Measurements from ENCODE around the gene LRRFIP1.
"Not testable (repeated sequence)": the region's sequence is repeated elsewhere in the genome, so short reads cannot be mapped to it uniquely, and the experiment has no call there.

The LRRFIP1 gene

DNA sequence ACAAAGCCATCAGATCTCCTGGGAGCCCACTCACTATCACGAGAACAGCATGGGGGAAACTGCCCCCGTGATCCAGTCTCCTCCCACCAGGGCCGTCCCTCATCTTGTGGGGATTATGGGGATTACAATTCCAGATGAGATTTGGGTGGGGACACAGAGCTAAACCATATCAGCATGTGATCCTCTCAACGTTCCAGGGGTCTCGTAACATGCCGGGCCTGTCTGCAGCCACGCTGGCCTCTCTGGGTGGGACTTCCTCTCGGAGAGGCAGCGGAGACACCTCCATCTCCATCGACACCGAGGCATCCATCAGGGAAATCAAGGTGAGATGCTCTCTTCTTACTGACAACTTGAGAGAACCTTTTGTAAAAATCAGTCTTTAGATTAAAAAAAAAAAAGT lies 121.6 kb downstream of the LRRFIP1 start:
- Histone ChIP-seq H3K27me3 (ENCODE audit: insufficient read depth, poor library complexity, severe bottlenecking) (no peaks in the 10 kb centered on the region), H3K27ac (replicated peaks) (no peak overlapping the region), H3K4me3 (replicated peaks; ENCODE audit: insufficient read depth, low read length) (no peak overlapping the region)
- no peak for TF ChIP-seq SPI1 (IDR thresholded peaks at IDR 0.05; ENCODE audit: borderline replicate concordance, low read depth)
- no peak for TF ChIP-seq REST (IDR thresholded peaks at IDR 0.05; ENCODE audit: insufficient replicate concordance, low read depth)
- no peak for TF ChIP-seq CTCF (IDR thresholded peaks at IDR 0.05; ENCODE audit: insufficient read depth, low read length)
- no peak for TF ChIP-seq GABPA (IDR thresholded peaks at IDR 0.05; ENCODE audit: low read depth)
- DNase-seq (ENCODE audit: low read depth in 1 of 2, low spot score in 1 of 2): no peak

DNA sequence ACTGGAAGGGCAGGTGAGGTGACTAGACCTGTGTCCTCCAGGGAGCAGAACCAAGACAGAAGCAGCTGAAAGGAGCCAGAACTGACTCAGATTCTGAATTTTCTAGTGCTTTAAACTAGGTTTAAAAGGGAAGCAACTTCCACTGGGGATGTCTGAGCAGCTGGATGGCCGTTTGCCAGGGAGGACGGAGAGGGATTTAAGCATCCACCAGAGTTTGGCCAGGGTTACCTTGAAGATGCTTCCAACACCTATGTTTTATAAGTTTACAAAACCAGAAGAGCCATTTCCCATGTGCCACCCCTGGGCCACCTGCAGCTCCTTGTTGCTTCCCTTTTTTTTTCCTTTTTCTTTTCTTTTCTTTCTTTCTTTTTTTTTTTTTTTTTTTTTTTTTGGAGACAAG lies 122.6 kb downstream of the LRRFIP1 start:
- no peak overlapping the region for H3K4me3 ChIP-seq (replicated peaks; ENCODE audit: insufficient read depth, low read length)
- no peaks in the 10 kb centered on the region for H3K27me3 ChIP-seq (ENCODE audit: insufficient read depth, poor library complexity, severe bottlenecking)
- TF ChIP-seq SPI1 (IDR thresholded peaks at IDR 0.05; ENCODE audit: borderline replicate concordance, low read depth) (no peak), CTCF (IDR thresholded peaks at IDR 0.05; ENCODE audit: insufficient read depth, low read length) (no peak), REST (IDR thresholded peaks at IDR 0.05; ENCODE audit: insufficient replicate concordance, low read depth) (no peak), GABPA (IDR thresholded peaks at IDR 0.05; ENCODE audit: low read depth) (no peak), POLR2AphosphoS5 (IDR thresholded peaks at IDR 0.05; ENCODE audit: low read depth) (no peak)
- no peak for DNase-seq (ENCODE audit: low read depth in 1 of 2, low spot score in 1 of 2)
- no peak overlapping the region for H3K27ac ChIP-seq (replicated peaks)

DNA sequence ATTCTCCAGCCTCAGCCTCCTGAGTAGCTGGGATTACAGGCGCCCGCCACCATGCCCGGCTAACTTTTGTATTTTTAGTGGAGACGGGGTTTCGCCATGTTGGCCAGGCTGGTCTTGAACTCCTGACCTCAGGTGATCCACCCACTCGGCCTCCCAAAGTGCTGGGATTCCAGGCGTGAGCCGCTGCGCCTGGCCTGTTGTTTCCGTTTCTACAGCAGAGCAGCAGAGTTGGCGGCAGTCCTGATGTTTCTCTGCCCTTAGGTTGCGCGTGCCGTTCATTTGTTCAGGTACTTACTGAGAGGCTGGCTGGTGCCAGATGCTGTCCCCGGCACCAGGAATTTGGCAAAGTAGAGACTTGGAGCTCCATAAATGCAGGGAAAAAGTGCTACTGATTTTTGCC lies 123.1 kb downstream of the LRRFIP1 start:
- H3K27me3 ChIP-seq (ENCODE audit: insufficient read depth, poor library complexity, severe bottlenecking); H3K4me3 ChIP-seq (replicated peaks; ENCODE audit: insufficient read depth, low read length); H3K27ac ChIP-seq (replicated peaks); DNase-seq (ENCODE audit: low read depth in 1 of 2, low spot score in 1 of 2): not testable (repeated sequence)

DNA sequence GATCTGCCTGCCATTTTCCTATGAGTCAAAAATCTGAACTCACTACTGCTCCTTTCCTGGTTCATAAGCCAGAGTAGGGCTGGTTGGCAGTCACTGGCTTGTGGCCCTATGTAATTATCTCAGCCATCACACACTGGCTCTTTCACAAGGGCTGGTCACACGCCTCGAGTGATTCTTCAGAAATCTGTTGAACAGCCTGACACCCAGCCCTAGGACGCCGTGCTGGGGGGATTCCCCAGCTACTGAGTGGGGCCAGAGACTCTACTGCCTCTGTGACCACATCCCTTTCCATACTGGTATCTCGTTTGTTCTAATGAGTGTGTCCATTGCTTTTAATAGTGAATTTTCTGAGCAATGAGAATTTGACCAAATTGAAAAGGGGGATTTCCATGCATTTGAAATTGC lies 125.4 kb downstream of the LRRFIP1 start:
- DNase-seq (ENCODE audit: low read depth in 1 of 2, low spot score in 1 of 2): no peak
- no peak for TF ChIP-seq SPI1 (IDR thresholded peaks at IDR 0.05; ENCODE audit: borderline replicate concordance, low read depth)
- no peak for TF ChIP-seq GABPA (IDR thresholded peaks at IDR 0.05; ENCODE audit: low read depth)
- TF ChIP-seq POLR2AphosphoS5 (IDR thresholded peaks at IDR 0.05; ENCODE audit: low read depth): no peak
- no peak overlapping the region for H3K27ac ChIP-seq (replicated peaks)
- no peaks in the 10 kb centered on the region for H3K27me3 ChIP-seq (ENCODE audit: insufficient read depth, poor library complexity, severe bottlenecking)
- H3K4me3 ChIP-seq (replicated peaks; ENCODE audit: insufficient read depth, low read length): no peak overlapping the region

GRCh38 chr2:237754182-237754581 lies 126.8 kb downstream of the LRRFIP1 start:
- Histone ChIP-seq H3K27ac (replicated peaks) (no peak overlapping the region), H3K4me3 (replicated peaks; ENCODE audit: insufficient read depth, low read length) (no peak overlapping the region), H3K27me3 (ENCODE audit: insufficient read depth, poor library complexity, severe bottlenecking) (no peaks in the 10 kb centered on the region)
- no peak for DNase-seq (ENCODE audit: low read depth in 1 of 2, low spot score in 1 of 2)
- TF ChIP-seq POLR2AphosphoS5 (IDR thresholded peaks at IDR 0.05; ENCODE audit: low read depth) (no peak), REST (IDR thresholded peaks at IDR 0.05; ENCODE audit: insufficient replicate concordance, low read depth) (no peak), SPI1 (IDR thresholded peaks at IDR 0.05; ENCODE audit: borderline replicate concordance, low read depth) (no peak), CTCF (IDR thresholded peaks at IDR 0.05; ENCODE audit: insufficient read depth, low read length) (no peak), GABPA (IDR thresholded peaks at IDR 0.05; ENCODE audit: low read depth) (no peak)
